Amygdala (tissue), 56 donors: ENCODE measurements around the gene ADAMTSL2.

ENCODE experiments used
- DNase-seq, 56 donors: peaks; one replicate each; lab custom pipeline; 2025; lab: John Stamatoyannopoulos, UW

Gene ADAMTSL2

DNA sequence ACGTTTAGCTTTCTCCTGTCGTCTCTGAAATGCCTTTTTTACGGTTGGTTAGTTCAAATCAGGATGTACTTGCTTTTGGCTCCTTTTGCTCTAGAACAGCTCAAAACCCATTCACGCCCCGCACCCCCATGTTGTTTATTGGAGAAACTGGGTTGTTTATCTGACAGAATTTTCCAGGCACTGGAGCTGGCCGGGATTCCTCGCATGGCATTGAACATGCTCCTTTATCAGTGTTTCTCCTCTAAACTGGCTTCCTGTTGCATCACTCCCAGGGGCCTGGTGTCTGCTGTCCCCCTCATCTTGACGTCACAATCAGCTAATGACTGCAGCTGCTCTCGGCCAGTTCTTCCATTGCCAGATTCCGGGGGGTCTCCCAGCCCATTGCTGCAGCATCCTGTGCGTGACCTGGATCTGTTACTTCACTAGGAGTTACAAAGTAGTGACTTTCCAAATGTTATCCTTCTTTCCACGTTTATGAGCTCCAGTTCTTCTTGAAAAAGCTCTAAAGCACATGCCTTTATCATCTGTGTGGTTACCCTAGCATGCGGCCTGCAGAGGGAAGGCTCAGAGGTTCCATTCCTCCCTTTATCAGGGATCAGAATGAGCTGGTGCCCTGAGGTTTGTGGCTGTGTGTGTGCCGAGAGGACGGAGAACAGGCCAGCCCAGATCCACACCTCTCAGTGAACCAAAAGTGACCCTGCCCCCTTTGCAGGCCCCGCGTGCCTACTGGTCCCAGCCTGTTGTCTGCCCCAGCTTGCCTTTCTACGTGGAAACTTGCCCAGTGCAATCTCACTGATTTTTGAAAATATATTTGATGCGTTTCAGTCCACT lies 47.2 kb downstream of the ADAMTSL2 start:
- DNase-seq, result peak in 1 of 56 donors; percentile 23

DNA sequence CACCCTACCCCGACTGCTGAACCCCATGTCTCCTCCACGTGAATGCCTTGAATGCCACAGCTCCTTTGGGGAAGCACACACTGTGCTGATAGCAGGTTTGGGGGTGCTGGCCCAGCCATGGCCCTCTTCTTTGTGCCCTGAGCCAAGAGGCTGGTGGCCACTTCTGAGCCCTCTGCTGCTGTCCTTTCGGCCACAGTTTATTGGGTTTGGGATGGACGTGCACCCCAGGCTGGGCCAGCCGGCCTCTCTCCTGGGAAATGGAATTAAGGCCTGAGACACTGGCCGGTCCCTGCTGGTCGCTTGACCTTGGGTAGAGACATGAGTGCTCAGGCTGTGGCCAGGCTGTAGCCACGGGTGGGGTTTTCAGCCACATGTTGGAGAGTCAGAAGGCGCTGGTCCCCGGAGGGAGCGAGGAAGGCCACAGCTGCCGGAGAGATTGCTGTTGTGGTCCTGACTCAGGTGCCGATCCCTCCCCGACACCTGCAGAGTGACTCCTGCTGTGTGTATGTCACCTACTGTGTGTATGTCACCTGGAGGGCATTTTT lies 48.1 kb downstream of the ADAMTSL2 start:
- no peak for DNase-seq

DNA sequence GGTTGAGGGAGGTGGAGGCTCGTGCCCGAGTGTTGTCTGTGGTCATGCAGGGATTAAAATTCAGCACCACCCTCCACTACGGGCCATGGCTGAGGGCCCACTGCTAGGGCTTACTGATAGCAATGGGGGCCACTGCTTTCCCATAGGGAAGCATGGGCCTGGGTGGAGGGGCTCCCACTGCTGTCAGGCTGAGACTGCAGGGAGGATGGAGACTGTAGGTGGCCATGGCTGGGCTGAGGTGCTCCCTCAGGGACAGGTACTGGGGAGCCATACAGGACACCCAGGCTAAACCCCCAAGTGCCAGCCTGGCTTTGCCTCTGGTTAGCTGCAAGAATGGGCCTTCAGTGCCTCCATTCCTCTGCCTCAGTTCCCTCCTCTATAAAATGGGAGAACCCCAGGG lies 48.6 kb downstream of the ADAMTSL2 start:
- no peak for DNase-seq

DNA sequence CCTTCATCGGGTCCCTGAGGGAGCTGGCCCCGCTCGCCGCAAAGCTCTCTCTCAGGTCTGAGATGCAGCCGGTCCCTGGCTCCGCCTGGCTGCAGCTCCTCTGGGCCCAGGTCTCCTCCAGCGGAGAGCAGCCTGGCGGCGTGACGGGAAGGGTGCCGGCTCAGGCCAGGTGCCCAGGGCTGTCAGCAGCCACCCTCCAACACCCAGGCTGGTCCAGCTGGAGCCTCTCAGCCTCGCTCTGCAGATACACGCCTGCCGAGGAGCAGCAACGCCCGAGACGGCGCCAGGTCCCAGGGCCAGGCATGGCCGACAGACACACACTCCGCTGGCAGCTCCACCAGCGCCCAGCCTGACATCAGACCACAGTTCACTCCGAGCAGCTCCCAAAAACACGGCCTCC lies 49.1 kb downstream of the ADAMTSL2 start:
- no peak for DNase-seq

DNA sequence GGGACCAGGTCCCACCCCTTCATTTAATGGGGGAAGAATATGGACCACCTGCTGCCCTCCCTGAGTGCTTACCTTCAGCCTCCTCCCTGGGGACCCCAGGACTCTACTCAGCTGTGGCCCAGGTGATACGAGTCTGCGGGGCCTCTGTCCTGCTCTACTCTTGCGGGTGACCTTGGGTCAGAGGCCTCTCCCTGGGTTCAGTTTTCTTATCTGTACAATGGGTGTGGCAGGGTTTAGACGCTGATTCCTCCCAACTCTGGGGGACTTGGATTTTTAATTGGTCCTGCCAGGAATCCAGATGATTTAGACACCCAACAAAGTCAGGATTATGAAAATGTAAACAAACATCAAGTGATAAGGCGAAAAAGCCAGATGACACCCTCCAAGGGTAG lies 49.7 kb downstream of the ADAMTSL2 start:
- no peak for DNase-seq

DNA sequence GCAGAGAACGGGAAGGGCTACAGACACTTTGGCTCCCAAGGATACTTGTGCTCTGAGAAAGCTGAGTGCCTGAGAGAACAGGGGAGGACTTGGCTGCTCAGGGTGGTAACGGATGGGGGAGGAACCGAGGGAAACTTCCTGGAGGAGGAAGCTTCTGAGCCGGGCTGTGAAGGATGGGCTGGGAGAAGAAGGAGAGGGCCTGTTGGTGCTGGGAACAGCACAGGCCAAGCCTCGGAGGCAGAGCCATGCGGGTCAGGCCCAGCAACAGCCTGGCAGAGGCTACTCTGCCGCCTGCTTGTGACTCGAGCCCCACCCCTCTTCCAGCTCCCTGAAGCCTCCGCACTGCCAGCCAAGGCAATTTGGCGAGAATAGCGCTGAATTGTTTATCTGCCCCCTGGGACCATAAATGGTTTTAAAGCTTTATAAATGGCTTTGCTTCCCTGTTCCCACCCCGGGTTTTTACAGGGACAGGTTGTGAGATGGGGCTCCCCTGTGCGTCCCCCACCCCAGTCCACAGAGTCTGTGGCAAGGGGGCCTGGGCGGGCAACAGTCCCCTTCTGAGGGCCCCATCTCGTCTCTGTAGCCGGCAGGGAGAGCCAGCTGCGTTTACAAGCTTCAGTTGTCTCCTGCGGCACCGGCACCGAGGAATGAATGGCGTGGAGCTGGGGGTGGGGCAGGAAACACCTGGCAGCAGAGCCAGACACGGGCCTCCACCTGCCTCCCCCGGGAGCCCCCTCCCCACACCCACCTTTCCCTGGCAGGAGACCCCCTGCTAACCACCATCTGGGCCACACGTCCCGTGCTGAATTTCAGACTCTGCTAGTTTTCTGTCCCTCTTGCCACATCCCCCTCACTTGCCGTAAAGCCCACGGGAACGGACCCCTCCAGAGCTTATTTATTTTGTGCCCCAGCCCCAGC lies 50.3 kb downstream of the ADAMTSL2 start:
- peak in 2 of 56 donors; percentile 28 to 30 for DNase-seq

DNA sequence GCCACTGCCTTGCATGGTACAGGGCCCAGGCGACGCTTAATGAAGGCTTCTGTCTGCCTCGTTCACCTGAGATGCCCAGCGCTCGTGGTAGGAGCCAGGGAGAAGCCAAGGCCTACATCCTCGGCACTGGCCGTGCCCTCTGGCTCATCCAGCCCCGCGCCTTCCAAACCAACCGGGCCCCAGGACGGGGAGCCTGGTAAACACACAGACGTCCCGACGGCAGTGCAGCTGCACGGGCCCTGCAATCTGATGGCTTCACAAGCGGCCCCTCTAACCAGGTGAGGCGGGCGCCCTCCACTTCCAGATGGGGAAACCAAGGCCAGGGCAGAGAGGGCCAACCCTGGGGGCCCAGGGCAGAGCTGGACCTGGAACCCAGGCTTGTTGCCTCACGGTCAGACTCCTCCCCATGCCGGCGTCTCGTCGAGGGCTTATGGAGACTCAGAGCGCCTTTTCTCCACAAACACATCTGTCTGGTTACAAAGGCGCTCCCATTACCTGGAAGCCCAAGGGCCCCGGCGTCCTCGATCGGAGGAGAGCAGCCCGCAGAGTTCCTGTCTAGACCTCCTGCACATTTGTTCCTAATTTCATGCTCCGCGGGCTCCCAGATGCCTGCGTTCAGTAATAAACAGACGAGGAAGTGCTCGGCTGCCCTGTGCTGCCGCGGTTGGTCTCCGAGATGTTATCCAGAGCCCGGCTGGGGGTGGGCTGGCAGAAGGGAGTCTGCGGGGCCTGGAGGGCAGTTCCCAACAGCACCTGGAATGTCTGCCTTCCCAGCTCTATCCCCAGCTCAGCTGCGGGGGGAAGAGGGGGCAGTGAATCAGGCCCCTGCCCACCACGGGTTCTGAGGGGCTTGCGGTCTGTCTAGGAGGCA lies 51.2 kb downstream of the ADAMTSL2 start:
- DNase-seq, result no peak

DNA sequence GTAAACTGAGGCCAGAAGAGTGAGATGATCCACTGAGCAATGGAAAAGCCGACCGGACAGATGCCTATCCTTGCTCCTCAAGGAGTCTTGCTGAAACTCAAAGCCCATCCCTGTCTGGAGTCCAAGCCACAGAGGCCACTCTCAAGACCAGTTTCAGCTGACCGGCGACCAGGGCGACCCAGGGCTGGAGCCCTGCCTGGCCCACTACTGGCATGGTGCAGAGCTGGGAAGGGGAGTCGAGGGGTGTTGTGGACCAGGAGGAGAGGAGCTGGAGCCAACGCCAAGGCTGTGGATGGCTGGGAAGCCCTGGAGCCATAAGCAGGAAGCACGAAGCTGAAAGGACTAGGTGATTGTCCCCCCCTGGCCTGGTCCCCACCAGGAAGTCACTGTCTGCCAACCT lies 52.5 kb downstream of the ADAMTSL2 start:
- no peak for DNase-seq

DNA sequence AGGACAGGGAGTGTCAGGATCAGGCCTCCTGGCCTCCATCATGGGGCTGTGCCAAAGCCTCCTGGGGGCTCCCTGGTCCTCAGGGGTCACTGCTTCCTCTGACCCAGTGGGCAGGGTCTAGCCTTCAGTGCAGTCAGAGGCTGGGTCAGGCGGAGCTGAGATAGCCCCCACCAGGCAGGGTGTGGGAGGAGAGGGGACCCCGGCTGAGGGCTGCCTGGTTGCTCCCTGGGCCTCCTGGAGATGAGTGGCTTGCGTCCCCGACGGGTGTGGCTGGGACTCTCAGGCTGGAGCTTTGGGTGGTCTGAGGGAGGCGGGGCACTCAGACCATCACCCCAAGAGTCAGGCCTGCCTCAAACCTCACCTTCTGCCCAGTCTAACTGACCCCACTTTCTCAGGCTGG lies 53.0 kb downstream of the ADAMTSL2 start:
- no peak for DNase-seq

DNA sequence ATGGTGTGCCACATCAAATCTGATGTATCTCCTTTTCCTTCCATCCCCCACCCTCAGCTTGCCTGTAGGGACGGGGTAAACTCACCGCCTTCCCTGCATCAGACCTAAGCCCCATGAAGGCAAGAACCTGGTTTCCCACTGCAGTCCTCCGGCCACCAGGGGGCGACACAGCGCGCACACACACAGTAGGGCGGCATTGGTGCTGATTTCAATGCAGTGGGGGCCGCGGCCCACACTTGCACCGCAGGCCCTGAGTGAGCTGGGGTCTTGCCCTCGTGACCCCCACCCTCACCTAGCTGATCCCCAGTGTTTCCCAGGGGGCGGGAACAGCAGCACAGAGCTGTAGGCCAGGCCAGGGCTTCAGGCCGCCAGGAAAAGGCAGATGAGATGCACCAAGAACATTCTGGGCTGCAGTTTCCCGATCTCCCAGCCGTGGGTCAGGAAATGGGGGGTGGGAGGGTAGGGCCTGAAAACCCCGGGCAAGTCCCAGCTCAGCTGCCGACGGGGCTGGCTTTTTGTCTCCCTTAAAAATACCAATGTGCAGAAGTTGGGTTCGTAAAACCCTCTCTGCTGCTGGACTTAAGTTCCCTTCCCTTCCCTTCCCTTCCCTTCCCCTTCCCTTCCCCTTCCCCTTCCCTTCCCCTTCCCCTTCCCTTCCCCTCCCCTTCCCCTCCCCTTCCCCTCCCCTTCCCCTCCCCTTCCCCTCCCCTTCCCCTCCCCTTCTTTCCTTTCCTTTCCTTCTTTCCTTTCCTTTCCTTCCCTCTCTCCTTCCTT lies 55.1 kb downstream of the ADAMTSL2 start:
- no peak for DNase-seq

DNA sequence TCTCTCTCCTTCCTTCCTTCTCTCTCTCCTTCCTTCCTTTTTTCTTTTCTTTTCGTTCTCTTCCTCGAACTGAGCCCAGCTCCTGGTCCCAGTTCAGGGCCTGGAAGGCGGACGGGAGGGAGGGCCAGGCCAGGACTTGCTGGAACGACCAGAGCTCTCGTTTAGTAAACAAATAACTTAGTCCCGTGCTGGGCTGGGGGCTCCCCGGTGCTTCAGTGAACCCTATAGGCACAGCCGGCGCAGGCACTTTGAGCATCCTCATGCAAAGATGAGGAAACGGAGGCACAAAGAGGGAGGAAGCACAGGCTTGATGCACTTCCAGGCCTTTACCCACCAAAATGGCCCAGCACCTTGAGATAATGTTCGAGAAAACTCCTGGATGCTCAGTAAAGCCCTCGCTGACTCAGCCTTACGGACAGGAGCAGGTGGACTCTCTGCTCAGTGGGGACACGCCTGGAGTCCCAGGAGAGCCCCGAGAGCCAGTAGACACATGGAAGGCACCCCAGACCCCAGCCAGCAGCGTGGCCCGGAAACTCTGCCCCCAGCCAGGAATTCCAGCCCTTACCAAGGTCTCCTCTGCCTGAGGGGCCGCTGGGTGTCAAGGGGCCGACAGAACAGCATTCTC lies 55.8 kb downstream of the ADAMTSL2 start:
- no peak for DNase-seq

DNA sequence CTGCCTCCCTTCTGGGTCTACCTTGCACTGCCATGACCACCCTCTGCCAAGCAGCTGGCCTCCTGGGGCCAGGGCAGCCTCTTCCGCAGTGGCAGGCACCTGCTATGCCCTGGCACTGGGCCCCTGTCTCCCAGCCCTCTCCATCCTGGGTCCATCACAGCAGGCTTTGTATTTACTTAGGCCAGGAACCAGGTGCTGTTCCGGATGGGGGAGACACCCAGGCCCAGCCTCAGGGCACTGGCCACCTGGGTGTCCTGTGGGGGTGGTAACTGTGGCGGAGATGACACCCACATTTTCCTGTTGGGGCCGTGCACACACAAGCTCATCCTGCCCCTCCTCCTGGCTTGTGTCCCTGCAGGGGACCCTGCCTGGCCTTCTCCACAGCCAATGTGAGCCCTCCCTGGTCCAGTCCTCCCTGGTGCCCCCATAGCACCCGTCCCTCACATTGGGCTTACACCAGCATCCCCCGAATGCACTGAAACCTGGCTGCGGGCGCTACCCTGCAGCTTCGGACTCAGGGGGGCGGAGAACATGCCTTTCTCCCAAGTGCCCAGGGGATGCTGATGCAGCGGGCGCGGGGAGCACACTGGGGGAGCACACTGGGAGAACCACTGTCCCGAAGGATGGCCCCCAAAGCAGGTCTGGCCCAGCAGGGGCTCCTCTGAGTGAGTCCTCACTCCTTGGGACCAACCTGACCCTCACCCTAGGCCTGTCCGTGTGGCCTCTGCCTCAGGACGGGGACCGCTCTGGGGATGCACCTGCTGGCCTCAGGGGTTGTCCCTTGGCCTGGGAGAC lies 56.8 kb downstream of the ADAMTSL2 start:
- no peak for DNase-seq

DNA sequence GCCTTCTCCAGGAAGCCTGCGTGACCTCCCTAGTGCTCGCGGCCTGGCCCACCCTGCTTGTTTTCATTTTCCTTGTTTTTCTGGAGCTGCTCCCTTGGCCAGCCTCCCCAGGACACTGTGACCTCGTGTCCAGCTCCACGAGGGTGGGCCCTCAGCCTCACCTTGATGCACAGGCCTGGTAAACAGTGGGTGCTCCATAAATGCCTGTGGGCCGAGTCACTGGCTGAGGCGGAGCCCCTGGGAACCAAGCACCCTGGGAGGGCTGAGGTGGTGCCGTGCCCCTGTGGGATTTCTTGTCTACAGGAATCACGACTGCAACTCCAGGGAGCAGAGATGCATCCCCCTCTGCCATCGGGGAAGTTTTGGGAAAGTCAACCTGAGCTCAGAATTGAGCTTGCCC lies 57.5 kb downstream of the ADAMTSL2 start:
- DNase-seq, result no peak

DNA sequence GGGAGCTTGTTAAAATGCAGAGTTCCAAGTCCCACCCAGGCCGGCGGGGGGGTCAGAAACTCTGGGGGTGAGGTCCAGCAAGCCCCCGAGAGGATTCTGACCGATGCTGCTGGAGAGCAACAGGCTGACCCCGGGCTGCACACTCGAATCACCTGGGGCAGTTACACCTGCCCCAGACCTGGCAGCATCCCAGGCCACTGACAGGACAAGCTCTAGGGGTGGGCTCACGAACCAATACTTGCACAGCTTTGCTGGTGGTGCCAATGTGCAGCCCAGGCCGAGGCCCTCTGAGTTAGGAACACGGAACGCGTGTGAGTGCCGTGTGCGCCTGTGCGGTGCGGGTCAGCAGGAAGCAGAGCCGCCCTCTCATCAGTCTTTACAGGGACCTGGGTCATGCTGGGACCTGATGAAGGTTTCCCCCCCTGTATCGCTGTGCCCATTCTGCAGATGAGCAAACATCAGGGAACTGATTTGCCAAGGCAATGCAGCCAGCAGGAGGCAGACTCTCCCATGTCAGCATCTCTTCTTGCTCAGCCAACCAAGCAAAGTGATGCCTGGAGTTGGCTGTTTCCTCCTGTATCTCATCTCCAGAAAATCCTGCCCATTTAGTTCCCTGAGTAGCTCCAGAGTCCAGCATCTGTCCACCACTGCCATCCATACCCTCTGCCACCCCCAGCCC lies 58.4 kb downstream of the ADAMTSL2 start:
- no peak for DNase-seq

DNA sequence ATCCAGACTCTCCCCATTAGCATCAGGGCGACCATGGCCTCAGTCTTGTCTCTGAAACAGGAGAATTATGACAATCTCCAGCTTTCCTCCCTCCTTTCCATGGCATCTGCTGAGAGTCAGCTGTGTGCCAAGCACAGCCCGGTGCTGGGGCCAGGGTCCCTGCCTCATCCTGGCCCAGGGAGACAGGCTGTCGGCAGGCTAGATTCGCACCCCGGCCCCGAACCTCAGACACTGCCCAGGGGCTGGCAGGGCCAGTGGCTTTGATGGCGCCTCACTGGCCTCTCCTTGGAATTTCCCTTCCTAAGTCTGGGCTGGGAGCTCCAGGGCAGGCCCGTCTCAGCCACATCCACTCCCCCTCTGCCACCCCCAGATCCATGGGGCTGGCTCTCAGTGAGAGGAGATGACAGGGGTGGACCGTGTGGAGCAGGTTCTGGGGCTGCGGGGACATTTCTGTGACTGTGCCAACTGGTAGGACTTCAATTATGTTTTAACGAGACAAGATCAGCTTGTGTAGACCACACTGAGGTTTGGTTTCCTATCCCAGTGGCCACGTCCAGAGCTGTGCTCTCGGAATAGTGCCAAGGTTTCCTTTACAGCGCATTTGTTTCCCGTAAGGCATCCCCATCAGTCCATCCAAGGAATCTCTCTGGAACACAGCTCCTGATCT lies 59.2 kb downstream of the ADAMTSL2 start:
- no peak for DNase-seq

DNA sequence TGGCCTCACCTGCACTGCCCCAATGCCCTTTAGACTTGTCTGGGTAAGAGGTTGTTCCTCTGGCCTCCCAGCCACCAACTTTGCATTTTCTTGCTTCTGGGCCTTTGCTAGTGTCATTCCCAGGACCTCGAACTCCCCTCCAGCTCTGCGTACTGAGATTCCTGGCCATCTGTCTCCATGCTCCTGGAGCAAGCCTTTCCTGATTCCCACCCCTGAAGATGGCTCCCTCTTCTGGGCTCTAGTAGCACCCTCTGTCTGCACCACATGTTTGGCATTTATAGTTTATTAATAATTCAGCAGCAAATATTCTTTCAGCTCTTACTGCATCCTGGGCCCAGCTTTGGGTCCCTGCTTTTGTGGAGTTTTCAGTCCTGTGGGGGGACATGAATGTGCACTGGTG lies 59.8 kb downstream of the ADAMTSL2 start:
- DNase-seq, result no peak

DNA sequence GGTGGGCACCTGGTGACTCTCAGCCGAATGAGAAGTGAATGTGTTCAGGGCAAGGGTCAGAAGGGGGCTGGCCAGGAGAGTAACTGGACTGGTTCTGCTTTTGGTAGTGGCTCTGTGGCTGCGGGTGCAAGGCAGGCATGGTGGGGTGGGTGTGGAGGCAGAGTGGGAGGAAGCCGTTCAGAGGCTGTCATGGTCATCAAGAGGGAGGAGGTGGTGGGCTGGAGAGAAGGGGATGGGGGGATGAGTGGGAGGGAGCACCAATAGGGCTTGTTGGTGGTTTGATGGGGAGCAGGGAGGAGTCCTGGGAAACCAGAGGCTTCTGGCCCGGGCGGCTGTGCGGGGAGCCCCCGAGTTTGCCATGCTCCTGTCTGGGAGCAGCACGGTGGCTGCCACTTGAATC lies 61.4 kb downstream of the ADAMTSL2 start:
- no peak for DNase-seq
